IMR-90 (cell line): ENCODE results near the gene OTUD7B. TPM values are rescaled to one million over a fixed set of nuclear protein-coding genes. Genes with fewer than 3 reads are reported as not detected.
A peak's percentile ranks its signal among the peaks of the same experiment; 100 is the strongest.

ENCODE experiments used
- ATAC-seq: fragments of 200-7000 bp; cut with Tn5 transposase; 2 replicates; pipeline ENCODE4 v1.9.1; 2020; ENCODE audit warnings: low read depth, mild to moderate bottlenecking, moderate library complexity
- BruUV-seq: library from RNA; stranded (reverse); fragments of 400-500 nt; replicated peaks from 2 replicates; lab custom pipeline; 2021; lab: Mats Ljungman, UMichigan
- CTCF ChIA-PET: fragments of 300-600 bp; formaldehyde crosslinking; extraction: SDS; loops from one replicate; lab custom pipeline; 2021; ENCODE audit warnings: antibody characterized with exemption; lab: Yijun Ruan, JAX
- POLR2A ChIA-PET: fragments of 300-600 bp; sonication (Branson Sonifier 250); formaldehyde crosslinking; loops from one replicate; lab custom pipeline; 2022; ENCODE audit warnings: antibody characterized with exemption; ENCODE audit not compliant: unreplicated experiment; lab: Charles Lee
- DNase-seq: peaks from one replicate; pipeline ENCODE4 v3.0.0; 2013
- H2AFZ ChIP-seq: replicated peaks from 2 replicates; pipeline ENCODE3; 2013; ENCODE audit warnings: low read length, mild to moderate bottlenecking; ENCODE audit not compliant: poor library complexity
- H2AK5ac ChIP-seq: 2 replicates; pipeline ENCODE4 v1.6.1; 2013; ENCODE audit warnings: low read depth, low read length, inconsistent platforms
- H2AK9ac ChIP-seq: replicated peaks from 2 replicates; pipeline ENCODE3; 2013; ENCODE audit warnings: mild to moderate bottlenecking, low read depth, low read length, moderate library complexity; ENCODE audit not compliant: poor library complexity
- H2BK120ac ChIP-seq: 2 replicates; pipeline ENCODE4 v1.6.1; 2013; ENCODE audit warnings: low read depth, low read length, inconsistent platforms
- H2BK15ac ChIP-seq: 3 replicates; pipeline ENCODE4 v1.6.1; 2013; ENCODE audit warnings: low read depth, low read length, inconsistent platforms
- H2BK20ac ChIP-seq: 2 replicates; pipeline ENCODE4 v1.6.1; 2013; ENCODE audit warnings: low read depth, mild to moderate bottlenecking, inconsistent platforms, low read length, moderate library complexity
- H2BK5ac ChIP-seq: 2 replicates; pipeline ENCODE4 v1.6.1; 2013; ENCODE audit warnings: mild to moderate bottlenecking, low read depth, low read length, inconsistent platforms; ENCODE audit not compliant: poor library complexity, severe bottlenecking
- H3K14ac ChIP-seq: replicated peaks from 2 replicates; pipeline ENCODE4 v1.6.1; 2013; ENCODE audit warnings: low read depth, low read length, inconsistent platforms
- H3K18ac ChIP-seq: 2 replicates; pipeline ENCODE4 v1.6.1; 2013; ENCODE audit warnings: low read depth, low read length, control low read depth
- H3K23ac ChIP-seq: 2 replicates; pipeline ENCODE4 v1.6.1; 2013; ENCODE audit warnings: low read depth, low read length, inconsistent platforms
- H3K27ac ChIP-seq: 2 replicates; pipeline ENCODE4 v1.5.1; 2013; ENCODE audit warnings: mild to moderate bottlenecking, control low read depth, low read length; ENCODE audit not compliant: insufficient read depth
- H3K27me3 ChIP-seq: 2 replicates; pipeline ENCODE4 v1.6.1; 2013; ENCODE audit warnings: low read length; ENCODE audit not compliant: control insufficient read depth, insufficient read depth
- H3K36me3 ChIP-seq: 2 replicates; pipeline ENCODE4 v1.6.1; 2013; ENCODE audit warnings: low read length, mixed read lengths; ENCODE audit not compliant: control insufficient read depth, insufficient read depth
- H3K4ac ChIP-seq: 2 replicates; pipeline ENCODE4 v1.6.1; 2013; ENCODE audit warnings: low read depth, low read length, inconsistent platforms
- H3K4me1 ChIP-seq: 2 replicates; pipeline ENCODE4 v1.6.1; 2013; ENCODE audit warnings: low read length, mixed read lengths; ENCODE audit not compliant: control insufficient read depth, insufficient read depth
- H3K4me2 ChIP-seq: 2 replicates; pipeline ENCODE4 v1.6.1; 2013; ENCODE audit warnings: low read depth, mild to moderate bottlenecking, control low read depth, low read length, moderate library complexity
- H3K4me3 ChIP-seq: 2 replicates; pipeline ENCODE4 v1.5.1; 2013; ENCODE audit warnings: low read depth, mild to moderate bottlenecking, control low read depth, low read length, moderate library complexity; ENCODE audit not compliant: insufficient read depth
- H3K56ac ChIP-seq: 2 replicates; pipeline ENCODE4 v1.6.1; 2013; ENCODE audit warnings: low read length, inconsistent platforms; ENCODE audit not compliant: insufficient read depth; ENCODE audit errors: extremely low read depth
- H3K79me1 ChIP-seq, 2 experiments: 2 replicates each; pipeline ENCODE4 v1.6.1; 2013; ENCODE audit warnings: low read length in 2 of 2, inconsistent platforms in 1 of 2, low read depth in 1 of 2
- H3K9ac ChIP-seq: 2 replicates; pipeline ENCODE4 v1.6.1; 2013; ENCODE audit warnings: low read depth, low read length, control low read depth
- H3K9me1 ChIP-seq: 2 replicates; pipeline ENCODE4 v1.6.1; 2013; ENCODE audit warnings: low read length, inconsistent platforms; ENCODE audit not compliant: insufficient read depth
- H3K9me3 ChIP-seq: 2 replicates; pipeline ENCODE4 v1.6.1; 2013; ENCODE audit warnings: low read length; ENCODE audit not compliant: control insufficient read depth, insufficient read depth
- H4K20me1 ChIP-seq: 2 replicates; pipeline ENCODE4 v1.6.1; 2013; ENCODE audit warnings: low read length, inconsistent platforms; ENCODE audit not compliant: insufficient read depth
- H4K5ac ChIP-seq: 2 replicates; pipeline ENCODE4 v1.6.1; 2013; ENCODE audit warnings: mild to moderate bottlenecking, low read depth, low read length, control low read depth
- H4K8ac ChIP-seq, 2 experiments: 2 replicates each; pipeline ENCODE4 v1.6.1; 2013; ENCODE audit warnings: low read depth in 2 of 2, low read length in 2 of 2, control low read depth in 1 of 2, inconsistent platforms in 1 of 2
- H4K91ac ChIP-seq: 2 replicates; pipeline ENCODE4 v1.6.1; 2013; ENCODE audit warnings: low read depth, low read length, inconsistent platforms; ENCODE audit not compliant: insufficient read depth
- CEBPB ChIP-seq: IDR thresholded peaks from 2 replicates; pipeline ENCODE4 v1.6.1; 2012; ENCODE audit warnings: low read depth, low read length, improper control_type of control experiment
- CHD1 ChIP-seq: IDR thresholded peaks from 2 replicates; pipeline ENCODE4 v1.6.1; 2012; ENCODE audit warnings: low read depth, low read length, improper control_type of control experiment
- CTCF ChIP-seq: conservative IDR thresholded peaks from 2 replicates; pipeline ENCODE4 v1.5.1; 2012; ENCODE audit warnings: mild to moderate bottlenecking, low read depth, low read length, improper control_type of control experiment
- ELK1 ChIP-seq: fragments of 150-350 bp; IDR thresholded peaks from 2 replicates; pipeline ENCODE4 v1.6.1; 2016; ENCODE audit warnings: low read depth, mild to moderate bottlenecking, low read length, moderate library complexity, borderline replicate concordance
- FOS ChIP-seq: fragments of 150-350 bp; IDR thresholded peaks from 2 replicates; pipeline ENCODE4 v1.6.1; 2016; ENCODE audit warnings: low read depth, low read length
- MAFK ChIP-seq: IDR thresholded peaks from 2 replicates; pipeline ENCODE4 v1.6.1; 2012; ENCODE audit warnings: low read depth, low read length, improper control_type of control experiment
- MAZ ChIP-seq: IDR thresholded peaks from 2 replicates; pipeline ENCODE4 v1.6.1; 2012; ENCODE audit warnings: low read depth, mild to moderate bottlenecking, low read length, improper control_type of control experiment, moderate library complexity, borderline replicate concordance
- NFE2L2 ChIP-seq: fragments of 150-350 bp; IDR thresholded peaks from 2 replicates; pipeline ENCODE4 v1.6.1; 2016; ENCODE audit warnings: low read depth, mild to moderate bottlenecking, low read length
- RFX5 ChIP-seq: IDR thresholded peaks from 2 replicates; pipeline ENCODE4 v1.8.0; 2012; ENCODE audit warnings: low read depth, mild to moderate bottlenecking, low read length, moderate library complexity
- SMC3 ChIP-seq: fragments of 150-350 bp; IDR thresholded peaks from 2 replicates; pipeline ENCODE4 v1.6.1; 2016; ENCODE audit warnings: low read depth, mild to moderate bottlenecking, antibody characterized with exemption, low read length, moderate library complexity
- USF2 ChIP-seq: fragments of 150-350 bp; IDR thresholded peaks from 2 replicates; pipeline ENCODE4 v1.6.1; 2017; ENCODE audit warnings: mild to moderate bottlenecking, antibody characterized with exemption, low read length, low read depth
- WGBS, 2 experiments: methylation state at CpG; one replicate each; pipeline versions ENCODE4 v1.1.5 to v1.1.7; 2013; ENCODE audit warnings: missing lambda C conversion rate in 2 of 2; ENCODE audit not compliant: insufficient read length in 1 of 2; ENCODE audit errors: extremely low coverage in 2 of 2; 5-methylcytosine and 5-hydroxymethylcytosine counted together
- dilution Hi-C: fragments of 300-500 bp; cut with HindIII; formaldehyde crosslinking; loops from one replicate; pipeline ENCODE4 v1.14.3; 2018; ENCODE audit warnings: low sequenced_read_pairs; ENCODE audit not compliant: unreplicated experiment
- in situ Hi-C: fragments of 300-500 bp; cut with MboI; formaldehyde crosslinking; loops from 3 replicates; pipeline ENCODE4 v1.14.3; 2019; ENCODE audit warnings: low sequenced_read_pairs, inconsistent platforms, mixed read lengths
- intact Hi-C: fragments of 100-400 bp; cut with micrococcal nuclease; formaldehyde crosslinking; loops from 2 replicates; pipeline ENCODE4 v1.10.0; 2022
- polyA plus RNA-seq, 3 experiments: library from polyadenylated mRNA; depleted of rRNA; stranded (reverse); fragments of >200 nt; gene quantifications; 2 replicates each; pipeline ENCODE4 v1.2.3, GENCODE V29; 2012; ENCODE audit warnings: low replicate concordance in 1 of 3
- total RNA-seq: library from RNA; depleted of rRNA; stranded (reverse); fragments of >200 nt; gene quantifications from 2 replicates; pipeline ENCODE4 v1.2.3, GENCODE V29; 2012

Gene OTUD7B
- total and polyA plus RNA-seq, 2 of the 4 experiments (the other 2 are of a cell fraction) = 7.5 to 18.6 TPM

DNA sequence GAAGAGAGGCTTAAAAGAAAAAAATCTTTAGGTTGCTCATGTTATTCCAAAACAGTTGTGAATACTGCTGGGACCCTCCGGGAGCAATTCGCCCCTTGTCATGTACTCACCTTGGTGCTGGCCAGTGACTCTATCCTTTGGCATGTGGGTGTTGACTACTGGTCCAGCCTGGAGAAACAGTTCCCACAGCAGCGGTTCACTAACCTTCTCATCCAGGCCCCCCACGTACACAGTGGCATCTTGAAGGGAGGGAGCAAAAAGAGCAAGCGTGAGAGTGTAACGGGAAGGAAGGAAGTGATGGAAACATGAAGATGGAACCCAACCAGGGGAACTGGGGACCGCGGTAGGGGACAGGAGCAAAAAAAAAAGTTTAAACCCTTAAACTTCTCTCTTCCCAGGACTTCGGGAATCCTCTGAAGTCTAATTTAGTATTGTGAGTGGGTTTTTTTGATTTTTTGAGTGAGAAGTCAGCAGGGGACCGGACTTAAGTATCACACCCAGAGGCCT is 83.4 kb downstream of the OTUD7B start:
- BruUV-seq = no TSS peak
- intact Hi-C loops (no loop called here), dilution Hi-C loops (no loop called here), in situ Hi-C loops (no loop called here)
- Histone ChIP-seq H3K4me2 (peak overlapping the region; percentile 80), H3K23ac (peak overlapping the region; percentile 55; the same call in 1 of the 2 replicates), H3K27ac (peak overlapping the region; percentile 88), H3K4me1 (peaks cover 5% of the 10 kb centered on the region), H2AK5ac (peak overlapping the region; percentile 98), H3K4me3 (peak overlapping the region; percentile 89), H3K79me1 (peaks cover 29 to 66% of the 10 kb centered on the region in 2 experiments), H3K56ac (peak overlapping the region; percentile 78; the same call in 1 of the 2 replicates), H3K4ac (peak overlapping the region; percentile 87), H4K20me1 (peaks cover 8% of the 10 kb centered on the region; the same call in 1 of the 2 replicates), H4K5ac (no peak overlapping the region), H3K9me1 (peaks cover 12% of the 10 kb centered on the region), H2BK15ac (no peak overlapping the region; the same call in 2 of the 3 replicates), H3K36me3 (peaks cover 38% of the 10 kb centered on the region), H3K18ac (no peak overlapping the region), H2AK9ac (peak overlapping the region; percentile 94), H4K91ac (peak overlapping the region; percentile 82), H2BK5ac (peak overlapping the region; percentile 74), H4K8ac (peak overlapping the region; percentile 91 to 94), H2BK120ac (no peak overlapping the region), H2AFZ (peak overlapping the region; percentile 94), H3K9ac (peak overlapping the region; percentile 92), H2BK20ac (no peak overlapping the region), H3K14ac (peak overlapping the region; percentile 92), H3K27me3 (no peaks in the 10 kb centered on the region), H3K9me3 (no peaks in the 10 kb centered on the region)
- no peak for TF ChIP-seq MAZ
- TF ChIP-seq CEBPB = no peak
- no peak for TF ChIP-seq NFE2L2
- TF ChIP-seq FOS = no peak
- no peak for TF ChIP-seq ELK1
- TF ChIP-seq CHD1 = no peak
- no peak for TF ChIP-seq CTCF
- TF ChIP-seq MAFK = no peak
- TF ChIP-seq USF2 = no peak
- TF ChIP-seq RFX5 = no peak
- no peak for TF ChIP-seq SMC3
- peak; percentile 16 for DNase-seq
- no CpG with 5 or more reads among the region's 10 CpGs for WGBS, 2 experiments
- POLR2A ChIA-PET = no interaction called here
- ATAC-seq = peak; percentile 5; the same call in 1 of the 2 replicates
- CTCF ChIA-PET = no interaction called here
